NCI-H1048 (cell line): ENCODE results near the gene ILDR2.

Source experiments
- DNase-seq: peaks from one replicate; lab custom pipeline; 2025; lab: John Stamatoyannopoulos, UW

Gene ILDR2, protein sequence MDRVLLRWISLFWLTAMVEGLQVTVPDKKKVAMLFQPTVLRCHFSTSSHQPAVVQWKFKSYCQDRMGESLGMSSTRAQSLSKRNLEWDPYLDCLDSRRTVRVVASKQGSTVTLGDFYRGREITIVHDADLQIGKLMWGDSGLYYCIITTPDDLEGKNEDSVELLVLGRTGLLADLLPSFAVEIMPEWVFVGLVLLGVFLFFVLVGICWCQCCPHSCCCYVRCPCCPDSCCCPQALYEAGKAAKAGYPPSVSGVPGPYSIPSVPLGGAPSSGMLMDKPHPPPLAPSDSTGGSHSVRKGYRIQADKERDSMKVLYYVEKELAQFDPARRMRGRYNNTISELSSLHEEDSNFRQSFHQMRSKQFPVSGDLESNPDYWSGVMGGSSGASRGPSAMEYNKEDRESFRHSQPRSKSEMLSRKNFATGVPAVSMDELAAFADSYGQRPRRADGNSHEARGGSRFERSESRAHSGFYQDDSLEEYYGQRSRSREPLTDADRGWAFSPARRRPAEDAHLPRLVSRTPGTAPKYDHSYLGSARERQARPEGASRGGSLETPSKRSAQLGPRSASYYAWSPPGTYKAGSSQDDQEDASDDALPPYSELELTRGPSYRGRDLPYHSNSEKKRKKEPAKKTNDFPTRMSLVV

DNA sequence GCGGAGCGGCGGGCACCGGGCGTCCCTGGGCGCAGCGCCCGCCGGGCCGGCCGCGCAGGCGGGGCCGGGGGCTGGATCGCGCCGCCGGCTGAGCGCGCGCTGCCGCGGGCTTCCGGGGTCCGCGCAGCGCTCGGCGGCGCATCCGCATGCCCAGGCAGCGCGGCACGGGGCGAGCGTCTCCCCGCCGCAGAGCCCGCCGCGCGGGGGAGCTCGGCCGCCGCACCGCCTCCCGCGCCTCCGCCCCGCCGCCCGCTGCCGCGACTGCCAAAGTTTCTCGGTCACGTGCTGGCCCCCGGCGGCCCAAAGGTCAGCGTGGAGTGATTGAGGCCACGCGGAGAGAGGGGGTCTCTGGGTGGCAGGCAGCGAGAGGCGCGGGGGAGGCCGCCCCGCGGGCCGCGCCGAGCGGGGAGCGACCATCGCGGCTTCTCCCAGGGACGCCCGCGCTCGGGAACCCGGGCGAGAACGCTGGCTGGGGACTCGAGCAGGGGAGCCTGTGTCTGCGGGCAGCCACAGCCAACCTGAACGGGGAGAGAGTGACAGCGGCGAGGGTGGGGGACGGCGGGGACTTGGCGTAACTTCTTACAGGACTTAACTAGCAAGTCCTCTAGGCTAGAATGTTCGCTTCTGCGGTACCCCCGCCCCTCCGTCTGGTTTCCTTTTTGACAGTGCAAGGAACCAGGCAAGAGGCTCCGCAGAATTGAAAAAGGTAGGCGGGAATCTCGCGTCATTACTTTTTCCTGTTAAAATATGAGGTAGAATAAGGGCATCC lies at the start of gene ILDR2:
Gene ILDR2 (minus strand): TSS at position 180 of the 769 bp plus-strand sequence. CDS start 272 bp downstream, outside the sequence.
- no peak for DNase-seq

DNA sequence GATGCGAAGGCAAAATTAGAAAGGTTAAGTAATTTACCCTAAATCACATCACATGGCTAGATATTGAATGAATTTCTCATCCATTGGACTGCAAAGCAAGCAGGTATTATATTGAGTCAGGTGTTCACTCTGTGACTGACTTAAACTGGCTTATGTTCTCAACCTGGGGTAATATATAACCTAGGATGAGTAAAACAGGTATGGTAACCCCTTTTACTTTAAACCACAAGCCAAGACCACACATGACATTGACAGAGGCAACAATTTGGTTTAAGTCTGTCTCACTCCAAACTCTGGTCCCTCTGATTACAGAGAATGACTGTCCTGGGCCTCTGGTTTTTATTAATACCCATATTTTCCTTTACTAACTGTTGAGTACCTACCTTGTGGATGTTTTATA lies 47.0 kb upstream of the ILDR2 start:
- no peak for DNase-seq

DNA sequence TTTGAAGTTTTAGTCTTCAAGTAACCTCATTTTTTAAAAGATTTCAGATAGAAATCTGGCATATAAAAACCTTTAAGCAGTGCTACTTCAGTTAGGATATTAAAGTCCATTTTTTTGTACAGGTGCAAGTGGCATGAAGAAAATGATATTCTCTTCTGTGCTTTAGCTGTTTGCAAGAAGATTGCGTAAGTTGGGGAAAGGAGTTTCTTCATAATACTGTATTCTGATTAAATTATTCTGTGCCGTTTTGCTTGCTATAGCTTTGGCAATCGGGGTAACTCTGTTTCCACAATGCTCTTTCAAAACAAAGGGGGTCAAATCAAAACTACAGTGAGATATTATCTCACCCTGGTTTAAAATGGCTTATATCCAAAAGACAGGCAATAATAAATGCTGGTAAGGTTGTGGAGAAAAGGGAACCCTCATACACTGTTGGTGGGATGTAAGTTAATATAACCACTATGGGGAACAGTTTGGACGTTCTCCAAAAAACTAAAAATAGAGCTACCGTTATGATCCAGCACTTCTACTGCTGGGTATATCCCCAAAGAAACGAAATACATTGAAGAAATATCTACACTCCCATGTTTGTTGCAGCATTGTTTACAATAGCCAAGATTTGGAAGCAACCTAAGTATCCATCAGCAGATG lies 40.9 kb upstream of the ILDR2 start:
- DNase-seq, result no peak

DNA sequence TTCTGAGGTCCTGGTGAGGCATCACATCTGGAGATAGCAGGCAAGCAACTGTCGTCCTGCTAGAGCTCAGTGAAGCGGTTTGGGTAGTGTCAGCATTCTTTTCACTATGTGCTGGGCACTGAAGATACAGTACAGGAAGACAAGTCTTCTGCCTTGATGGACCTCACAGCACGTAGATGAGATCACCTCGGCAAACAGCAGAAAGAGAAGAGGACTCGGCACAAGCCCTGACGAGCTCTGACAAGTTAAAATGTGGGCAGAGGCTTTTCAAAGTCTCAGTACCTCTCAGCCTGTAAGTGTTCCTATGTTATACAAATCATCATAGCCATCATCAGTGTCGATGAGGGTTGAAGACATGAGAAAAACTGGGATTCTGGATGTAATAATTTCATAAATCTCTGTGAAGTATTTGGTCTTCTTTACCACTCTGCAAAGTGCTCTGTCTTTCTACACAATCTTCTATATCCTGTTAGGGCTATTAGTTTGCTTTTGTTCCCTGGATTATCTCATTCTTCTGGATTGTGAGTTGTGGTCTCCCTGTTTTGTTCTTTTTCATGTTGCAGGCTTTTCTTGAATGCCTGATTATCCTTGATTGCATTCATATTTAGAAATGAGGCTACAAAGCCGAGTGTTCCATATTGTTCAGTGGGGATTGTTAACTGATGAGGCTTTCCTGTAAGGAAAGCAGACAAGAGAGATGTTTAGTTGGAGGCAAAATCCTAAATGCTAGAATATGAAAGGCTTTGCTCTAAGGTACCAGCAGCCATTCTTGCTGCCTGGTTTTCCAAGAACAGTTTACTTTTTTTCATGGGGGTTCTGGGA lies 38.0 kb upstream of the ILDR2 start:
- DNase-seq, result no peak

DNA sequence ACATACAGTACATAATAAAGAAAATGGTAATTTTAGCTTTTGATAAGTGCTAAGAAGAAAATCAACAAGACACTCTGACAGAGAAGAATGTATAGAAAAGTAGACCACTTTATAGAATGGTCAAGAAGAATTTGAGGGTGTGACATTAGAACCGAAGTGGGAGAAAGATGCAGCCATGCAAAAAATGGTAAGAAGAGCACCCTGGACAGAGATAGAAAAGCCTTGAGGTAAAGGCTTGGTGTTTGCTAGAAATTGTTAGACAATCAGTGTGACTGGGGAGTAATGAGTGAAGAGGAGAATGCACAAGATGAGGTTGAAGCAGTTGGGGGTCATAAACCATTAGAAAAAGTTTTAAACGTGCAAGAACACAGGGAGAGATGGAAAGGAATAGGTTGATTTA lies 37.2 kb upstream of the ILDR2 start:
- DNase-seq, result no peak

DNA sequence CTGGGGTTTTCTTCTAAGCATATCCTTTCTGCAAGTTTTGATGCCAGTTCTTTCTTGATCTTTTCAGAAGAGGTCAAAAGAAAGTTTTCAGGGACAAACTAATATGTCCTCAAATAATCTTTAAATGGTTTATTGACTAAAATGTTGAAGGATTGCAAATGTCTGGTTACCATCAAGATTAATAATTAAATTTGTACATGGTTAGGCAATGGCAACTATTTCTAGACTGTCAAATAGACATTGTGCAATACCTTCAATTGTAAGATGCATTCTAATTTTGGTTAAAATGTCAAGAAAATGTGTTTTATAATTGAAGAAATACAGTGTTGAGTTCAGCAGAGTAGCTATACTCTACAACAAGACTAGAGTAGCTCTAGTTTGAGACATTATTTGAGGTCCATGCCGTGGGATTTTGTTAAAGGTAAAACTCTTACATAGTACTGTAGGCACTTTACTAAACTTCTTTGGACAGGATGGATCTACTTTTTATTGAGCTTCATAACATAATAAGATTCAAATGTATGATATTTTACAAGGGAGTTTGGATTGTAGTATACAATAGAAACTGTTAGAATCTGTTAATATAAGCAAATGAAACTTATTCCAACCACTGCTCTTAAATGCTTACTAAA lies 36.3 kb upstream of the ILDR2 start:
- no peak for DNase-seq

DNA sequence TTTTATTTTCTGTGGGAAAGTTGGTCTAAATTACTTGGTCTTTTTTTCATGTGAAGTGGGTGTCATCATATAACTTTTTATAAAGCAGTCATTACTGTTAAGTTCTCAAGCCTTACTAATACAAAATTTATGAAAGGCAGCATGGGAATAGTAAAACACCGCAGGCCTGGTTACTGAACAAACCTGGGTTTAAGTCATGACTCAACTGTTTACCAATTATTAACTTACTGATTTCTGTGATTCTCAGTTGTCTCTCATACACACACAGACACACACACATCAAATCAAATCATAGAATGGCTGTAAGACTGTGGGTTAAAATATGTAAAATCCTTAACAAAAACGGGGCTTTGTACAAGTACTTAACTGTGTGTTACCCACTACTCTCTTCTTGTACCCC lies 28.4 kb upstream of the ILDR2 start:
- no peak for DNase-seq

DNA sequence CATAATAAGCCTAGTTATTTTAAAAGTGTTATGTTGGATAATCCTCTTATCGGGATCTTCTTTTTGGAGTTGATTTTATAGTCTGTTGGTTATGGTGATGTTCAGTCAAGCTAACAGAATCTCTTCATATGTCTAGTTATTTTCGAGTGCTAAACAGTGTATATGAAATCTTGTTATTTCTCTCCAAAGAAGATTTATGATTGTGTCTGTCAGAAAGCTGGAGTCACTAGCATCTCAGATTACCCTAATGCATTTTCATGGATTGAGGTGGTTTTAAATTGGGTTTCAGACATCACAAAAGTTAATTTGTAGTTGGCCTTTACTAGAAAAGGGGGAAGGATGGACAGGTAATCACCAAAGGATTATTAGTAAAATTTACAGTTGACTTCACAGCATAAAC lies 27.0 kb upstream of the ILDR2 start:
- no peak for DNase-seq

DNA sequence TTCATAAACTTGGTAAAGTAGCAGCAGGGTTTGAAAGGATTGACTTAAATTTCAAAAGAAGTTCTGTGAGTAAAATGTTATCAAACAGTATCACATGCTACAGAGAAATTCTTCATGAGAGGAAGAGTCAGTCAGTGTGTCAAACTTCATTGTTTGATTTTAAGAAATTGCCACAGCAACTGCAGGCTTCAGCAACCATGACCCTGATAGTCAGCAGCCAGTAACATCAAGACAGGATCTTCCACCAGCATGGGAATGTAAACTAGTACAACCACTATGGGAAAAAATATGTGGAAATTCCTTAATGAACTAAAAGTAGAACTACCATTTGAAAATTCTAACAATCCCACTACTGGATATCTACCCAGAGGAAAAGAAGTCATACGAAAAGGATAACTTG lies 25.2 kb upstream of the ILDR2 start:
- no peak for DNase-seq

DNA sequence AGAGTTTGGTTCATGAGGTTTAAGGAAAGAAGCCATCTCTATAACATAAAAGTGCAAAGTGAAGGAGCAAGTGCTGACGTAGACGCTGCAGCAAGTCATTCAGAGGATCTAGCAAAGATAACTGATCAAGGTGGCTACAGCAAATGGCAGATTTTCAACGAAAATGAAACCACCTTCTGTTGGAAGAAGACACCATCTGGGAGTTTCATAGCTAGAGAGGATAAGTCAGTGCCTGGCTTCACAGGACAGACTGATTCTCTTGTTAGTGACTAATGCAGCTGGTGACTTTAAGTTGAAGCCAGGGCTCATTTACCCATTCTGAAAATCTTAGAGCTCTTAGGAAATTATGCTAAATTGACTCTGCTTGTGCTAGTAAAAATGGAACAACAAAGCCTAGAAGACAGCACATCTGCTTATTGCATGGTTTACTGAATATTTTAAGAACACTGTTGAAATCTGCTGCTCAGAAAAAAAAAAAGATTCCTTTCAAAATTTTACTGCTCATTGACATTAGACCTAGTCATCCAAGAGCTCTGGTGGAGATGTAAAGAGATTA lies 24.2 kb upstream of the ILDR2 start:
- DNase-seq, result no peak

DNA sequence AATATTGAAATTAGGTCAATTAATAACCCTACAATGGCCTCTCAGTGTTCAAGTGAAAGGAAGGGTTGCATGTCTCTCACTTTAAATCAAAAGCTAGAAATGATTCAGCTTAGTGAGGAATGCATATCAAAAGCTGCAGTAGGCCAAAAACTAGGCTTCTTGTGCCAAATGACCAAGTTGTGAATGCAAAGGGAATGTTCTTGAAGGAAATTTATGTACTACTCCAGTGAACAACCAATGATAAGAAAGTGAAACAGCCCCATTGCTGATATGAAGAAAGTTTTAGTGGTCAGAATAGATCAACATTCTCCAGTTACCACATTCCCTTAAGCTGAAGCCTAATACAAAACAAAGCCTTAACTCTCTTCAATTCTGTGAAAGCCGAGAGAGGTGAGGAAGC lies 23.7 kb upstream of the ILDR2 start:
- DNase-seq, result no peak

DNA sequence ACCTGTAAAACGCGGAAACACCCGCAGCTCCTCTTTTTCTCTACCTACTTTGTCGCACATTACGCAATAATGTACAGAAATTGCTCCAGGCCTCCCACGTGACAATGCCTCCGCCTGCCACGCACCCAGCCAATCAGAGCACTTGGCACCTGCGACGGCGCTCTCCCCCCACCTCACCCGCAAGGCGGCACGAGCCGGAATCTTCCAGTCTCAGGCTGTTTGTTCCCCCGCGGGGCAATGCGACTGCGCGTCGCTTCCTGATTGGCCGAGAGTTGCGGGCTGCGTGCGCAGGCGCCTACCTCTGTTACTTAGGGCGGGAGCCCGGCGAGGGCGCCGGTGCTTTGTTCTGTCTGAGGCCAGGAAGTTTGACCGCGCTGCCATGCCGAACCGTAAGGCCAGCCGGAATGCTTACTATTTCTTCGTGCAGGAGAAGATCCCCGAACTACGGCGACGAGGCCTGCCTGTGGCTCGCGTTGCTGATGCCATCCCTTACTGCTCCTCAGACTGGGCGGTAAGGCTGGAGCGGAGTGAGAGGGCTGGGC lies 13.7 kb upstream of the ILDR2 start, which contains the start of gene MAEL:
Gene MAEL (plus strand): TSS at position 307 of the 542 bp plus-strand sequence. CDS start 73 bp downstream, at position 380.
- no peak for DNase-seq

DNA sequence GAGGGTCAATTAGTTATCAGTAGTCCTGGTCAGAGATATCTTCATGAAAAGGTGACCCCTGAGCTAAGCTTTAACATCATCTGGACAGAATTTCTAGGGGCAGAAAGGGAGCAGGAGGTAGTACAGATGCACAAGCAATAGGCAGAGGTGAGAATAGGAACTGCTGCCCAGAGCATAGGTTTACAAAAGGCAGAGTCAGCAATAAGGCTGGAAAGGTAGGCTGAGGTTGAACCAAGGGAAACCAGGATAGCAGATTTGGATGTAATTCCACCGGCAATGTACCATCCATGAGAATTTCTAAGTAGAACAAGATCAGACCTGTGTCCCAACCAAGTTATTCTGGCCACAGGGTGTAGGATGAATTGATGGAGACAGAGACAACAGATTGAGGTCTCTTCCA lies 6.2 kb upstream of the ILDR2 start:
- no peak for DNase-seq

DNA sequence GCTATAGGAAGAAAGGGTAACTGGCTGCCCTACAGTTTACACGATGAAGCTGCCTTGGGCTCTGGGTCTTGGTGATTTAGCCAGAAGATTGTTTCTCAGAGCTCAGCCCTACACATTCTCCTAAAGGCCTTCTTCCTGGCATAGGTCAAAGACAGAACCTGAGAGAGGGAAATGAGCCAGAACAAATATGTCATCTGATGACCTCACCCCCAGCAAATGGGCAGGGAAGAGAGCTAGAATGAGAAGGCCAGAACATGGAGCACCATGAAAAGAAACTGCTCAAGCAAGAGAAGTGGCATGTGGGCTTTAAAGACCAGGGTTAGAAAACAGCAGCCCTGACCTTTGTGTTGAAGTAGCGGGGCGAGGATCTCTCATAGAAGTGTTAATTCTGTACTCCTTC lies 5.5 kb upstream of the ILDR2 start:
- DNase-seq, result no peak

DNA sequence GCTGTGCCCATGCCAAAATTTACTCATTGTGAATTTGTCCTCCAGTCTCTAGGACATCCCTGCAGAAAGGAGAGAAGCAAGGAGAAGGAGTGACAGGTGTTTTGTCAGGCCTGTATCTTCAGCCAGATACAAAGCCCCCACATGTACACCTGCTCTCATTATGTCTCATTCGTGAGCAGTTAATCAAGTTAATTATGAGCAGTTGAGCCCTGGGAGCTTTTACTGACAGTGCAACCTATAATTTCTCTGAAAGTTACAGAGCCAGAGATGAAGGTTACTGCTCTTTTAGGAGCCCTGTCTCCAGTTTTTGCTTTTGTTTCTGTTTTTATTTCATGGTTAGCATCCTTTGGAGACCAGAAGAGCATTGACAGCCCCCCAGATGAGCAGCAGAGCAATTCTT lies 5.0 kb upstream of the ILDR2 start:
- no peak for DNase-seq

DNA sequence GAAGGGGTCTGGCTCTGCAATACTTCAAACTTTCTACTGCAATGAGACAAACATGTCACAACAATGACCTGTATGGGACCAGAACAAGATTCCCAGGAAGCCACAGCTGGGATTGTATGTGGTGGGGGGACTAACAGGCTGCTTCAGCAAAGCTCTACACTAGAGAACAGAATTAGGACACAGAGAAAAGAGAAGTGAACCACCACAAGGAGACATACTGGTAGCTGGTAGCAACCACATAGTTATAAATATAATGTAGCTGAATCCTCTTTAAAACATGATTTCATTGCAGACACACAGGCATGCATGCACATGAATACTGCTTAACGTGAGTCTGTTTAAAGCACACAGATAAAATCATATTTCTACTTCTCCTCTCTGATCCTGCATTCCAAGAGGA lies 3.5 kb upstream of the ILDR2 start:
- DNase-seq, result no peak

DNA sequence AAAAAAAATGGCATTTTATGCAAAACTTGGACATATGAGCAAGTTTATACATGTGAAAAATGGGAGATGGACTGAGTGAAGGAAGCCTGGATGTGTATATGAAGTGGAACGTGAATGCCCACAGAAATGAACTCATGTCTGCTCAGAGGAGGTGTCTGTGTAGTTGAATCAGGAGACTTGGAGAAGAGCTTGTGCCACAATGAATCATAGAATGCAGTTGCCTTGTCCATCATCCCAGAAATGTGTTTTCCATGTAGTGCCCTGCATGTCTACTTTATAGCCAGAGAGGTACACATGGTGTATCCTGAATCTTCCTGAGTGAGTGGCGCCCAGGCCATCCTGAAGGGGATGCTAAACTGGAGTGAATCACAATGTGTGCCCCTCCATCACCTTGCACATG lies 2.6 kb upstream of the ILDR2 start:
- DNase-seq, result no peak

DNA sequence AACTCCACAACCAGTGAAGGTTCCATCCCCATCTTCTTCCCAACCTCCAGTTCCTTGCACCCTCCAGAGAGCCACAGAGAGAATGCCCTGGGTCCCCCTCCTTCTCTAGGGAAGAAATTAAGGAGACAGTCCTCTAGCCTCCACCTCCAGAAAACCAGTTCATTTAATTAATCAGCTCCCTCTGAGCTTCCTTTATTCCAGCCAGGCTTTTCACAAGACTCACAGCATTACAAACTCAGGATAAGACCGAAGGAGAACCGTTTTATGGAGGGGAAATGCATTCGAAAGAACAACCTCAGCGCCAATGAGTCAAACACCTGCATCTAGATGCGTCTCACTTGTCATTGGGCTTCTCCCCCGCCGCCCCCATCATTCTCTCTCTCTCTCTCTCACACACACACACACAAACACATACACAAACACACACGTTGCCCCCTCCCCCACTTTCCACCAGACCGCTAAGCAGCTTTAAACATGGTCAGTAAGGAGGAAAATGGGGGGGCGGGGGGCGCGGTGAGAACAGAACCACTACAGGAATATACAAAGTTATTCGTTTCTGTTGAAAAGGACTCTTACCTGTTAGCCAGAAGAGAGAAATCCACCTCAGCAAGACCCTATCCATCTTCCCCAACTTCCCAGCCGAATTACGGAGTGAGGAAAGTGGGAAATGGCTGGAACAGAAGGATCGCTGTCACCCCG lies 544 bp downstream of the ILDR2 start:
- no peak for DNase-seq

DNA sequence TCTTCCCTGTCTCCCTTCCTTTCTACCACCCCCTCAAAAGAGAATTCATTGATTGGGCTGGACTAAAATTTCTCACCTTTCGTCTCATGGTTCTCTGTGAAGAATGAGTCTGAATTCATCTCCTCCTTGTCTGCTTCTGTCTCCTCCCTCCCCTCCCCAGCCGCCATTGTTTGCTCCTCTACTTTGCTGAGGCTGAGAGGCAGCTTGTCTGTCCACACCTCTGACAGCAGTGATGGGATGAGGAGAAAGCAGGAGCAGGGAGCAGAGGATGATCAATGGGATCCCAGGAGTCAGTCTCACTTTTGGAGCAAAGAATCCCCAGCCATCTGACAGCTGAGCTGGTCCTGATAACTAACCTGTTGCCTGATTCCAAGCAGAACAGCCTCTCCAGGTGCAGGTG lies 2.5 kb downstream of the ILDR2 start:
- no peak for DNase-seq

DNA sequence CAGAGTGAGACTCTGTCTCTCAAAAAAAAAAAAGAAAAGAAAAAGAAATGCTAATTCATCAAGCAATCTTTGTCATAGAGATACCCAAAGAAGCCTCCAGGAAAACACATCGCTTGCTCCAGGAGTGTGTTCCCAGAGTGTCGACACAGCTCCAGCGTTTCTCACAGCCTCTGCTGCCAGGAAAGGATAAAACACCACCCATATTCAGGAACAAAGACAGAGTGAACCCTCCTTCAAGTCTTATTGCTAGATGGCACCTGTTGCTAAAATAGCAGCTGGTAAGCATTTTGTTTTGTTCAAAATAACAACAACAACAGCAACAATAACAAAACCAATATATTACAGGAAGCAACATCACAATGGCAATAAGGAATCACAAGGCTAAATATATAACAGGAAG lies 3.1 kb downstream of the ILDR2 start:
- no peak for DNase-seq
